HepG2 (cell line): Measurements from ENCODE around the gene SEC16A. TPM values are rescaled to one million over a fixed set of nuclear protein-coding genes. Genes with fewer than 3 reads are reported as not detected.

Experiments
- ATAC-seq: fragments of 200-7000 bp; cut with Tn5 transposase; 3 replicates; pipeline ENCODE4 v1.9.1; 2020; ENCODE audit warnings: mild to moderate bottlenecking, moderate library complexity
- BruUV-seq: library from RNA; stranded (reverse); fragments of 400-500 nt; replicated peaks from 2 replicates; lab custom pipeline; 2021; lab: Mats Ljungman, UMichigan
- CTCF ChIA-PET: fragments of 300-600 bp; formaldehyde crosslinking; extraction: SDS; loops from one replicate; lab custom pipeline; 2021; ENCODE audit warnings: low total read pairs, inconsistent platforms, low intra/inter-chr PET ratio; lab: Yijun Ruan, JAX
- POLR2A ChIA-PET: fragments of 350-600 bp; sonication (Branson Sonifier 250); formaldehyde crosslinking; loops from one replicate; lab custom pipeline; 2020; ENCODE audit warnings: antibody characterized with exemption, inconsistent platforms; lab: Yijun Ruan, JAX
- DNase-seq: peaks from one replicate; pipeline ENCODE4 v3.0.0-alpha.2; 2015; ENCODE audit warnings: low spot score
- FAIRE-seq: peaks from 3 replicates; lab custom pipeline; 2011; peaks lifted over from hg19 to GRCh38; lab: Jason Lieb, UNC
- H2AFZ ChIP-seq: one replicate; pipeline ENCODE4 v1.6.1; 2011; ENCODE audit warnings: low read length, inconsistent platforms
- H3K27ac ChIP-seq: fragments of 300-600 bp; 3 replicates; pipeline ENCODE4 v1.8.0; 2011; ENCODE audit warnings: mixed run types, mild to moderate bottlenecking, mixed read lengths, low read length, inconsistent platforms; ENCODE audit not compliant: insufficient read depth; ENCODE audit errors: extremely low read length
- H3K27me3 ChIP-seq, 2 experiments: fragments of 200-600 bp in 1 of 2; 2 replicates in 1 of 2; 3 replicates in 1 of 2; pipeline versions ENCODE4 v1.6.0 to v1.8.0; 2011; ENCODE audit warnings: low read length in 2 of 2, mild to moderate bottlenecking in 2 of 2, moderate library complexity in 2 of 2, inconsistent platforms in 1 of 2; ENCODE audit not compliant: insufficient read depth in 2 of 2, control insufficient read depth in 1 of 2
- H3K36me3 ChIP-seq, 2 experiments: fragments of 200-600 bp in 1 of 2; replicated peaks in 1 of 2; 2 replicates in 1 of 2; 3 replicates in 1 of 2; pipeline versions ENCODE4 v1.5.1 to v1.8.0; 2011; ENCODE audit warnings: low read length in 2 of 2, inconsistent platforms in 1 of 2; ENCODE audit not compliant: insufficient read depth in 2 of 2, control insufficient read depth in 1 of 2
- H3K4me1 ChIP-seq: 2 replicates; pipeline ENCODE4 v1.5.1; 2012; ENCODE audit warnings: low read length, inconsistent platforms; ENCODE audit not compliant: insufficient read depth
- H3K4me2 ChIP-seq: 2 replicates; pipeline ENCODE4 v1.6.0; 2011; ENCODE audit warnings: low read depth, low read length, inconsistent platforms
- H3K4me3 ChIP-seq, 3 experiments: fragments of 200-600 bp in 1 of 3; sonication (generic), shearing (Covaris generic) in 1 of 3; replicated peaks in 1 of 3; 2 replicates each; pipeline ENCODE4 v1.5.1; 2011 to 2016; ENCODE audit warnings: low read length in 3 of 3, inconsistent platforms in 2 of 3, low read depth in 2 of 3, mild to moderate bottlenecking in 2 of 3, control low read depth in 1 of 3, mixed read lengths in 1 of 3; ENCODE audit not compliant: insufficient read depth in 1 of 3
- H3K79me2 ChIP-seq: one replicate; pipeline ENCODE4 v1.6.1; 2011; ENCODE audit warnings: low read length, inconsistent platforms; ENCODE audit not compliant: insufficient read depth
- H3K9ac ChIP-seq: 2 replicates; pipeline ENCODE4 v1.6.0; 2011; ENCODE audit warnings: mild to moderate bottlenecking, low read depth, low read length, inconsistent platforms; ENCODE audit not compliant: insufficient read depth
- H3K9me3 ChIP-seq: 2 replicates; pipeline ENCODE4 v1.5.1; 2012; ENCODE audit warnings: mild to moderate bottlenecking, low read length
- H4K20me1 ChIP-seq: 2 replicates; pipeline ENCODE4 v1.6.0; 2011; ENCODE audit warnings: inconsistent platforms, mild to moderate bottlenecking, low read length, moderate library complexity; ENCODE audit not compliant: insufficient read depth
- CC2D1A ChIP-seq: sonication (generic); formaldehyde crosslinking; IDR thresholded peaks from 2 replicates; pipeline ENCODE4 v1.8.1; 2023; ENCODE audit warnings: mild to moderate bottlenecking, missing genetic modification reagents
- NFE2 ChIP-seq: sonication (generic); formaldehyde crosslinking; IDR thresholded peaks from 2 replicates; pipeline ENCODE4 v1.4.0; 2020; ENCODE audit warnings: missing genetic modification reagents
- NONO ChIP-seq, 2 experiments: fragments of 450-650 bp in 1 of 2; sonication (generic) in 1 of 2; formaldehyde crosslinking in 1 of 2; IDR thresholded peaks in 1 of 2; conservative IDR thresholded peaks in 1 of 2; 2 replicates each; pipeline versions ENCODE4 v1.6.1 to v1.8.0; 2017 to 2022; ENCODE audit warnings: mild to moderate bottlenecking in 1 of 2, missing genetic modification reagents in 1 of 2, moderate library complexity in 1 of 2
- PCBP2 ChIP-seq: fragments of 200-400 bp; formaldehyde crosslinking; optimal IDR thresholded peaks from 2 replicates; pipeline ENCODE3; 2018; ENCODE audit warnings: low read length, low read depth; ENCODE audit not compliant: poor library complexity, severe bottlenecking
- RBAK ChIP-seq: sonication (generic); formaldehyde crosslinking; IDR thresholded peaks from 2 replicates; pipeline ENCODE4 v1.5.1; 2020; ENCODE audit warnings: mild to moderate bottlenecking, missing genetic modification reagents
- SP5 ChIP-seq: IDR thresholded peaks from 2 replicates; pipeline ENCODE4 v1.6.1; 2016; ENCODE audit warnings: low read depth, borderline replicate concordance
- ZBTB38 ChIP-seq: sonication (generic); formaldehyde crosslinking; IDR thresholded peaks from 2 replicates; pipeline ENCODE4 v1.5.1; 2020; ENCODE audit warnings: mild to moderate bottlenecking, missing genetic modification reagents
- ZFX ChIP-seq: sonication (generic); formaldehyde crosslinking; IDR thresholded peaks from 2 replicates; pipeline ENCODE4 v1.4.0; 2020; ENCODE audit warnings: mild to moderate bottlenecking, low read depth, missing genetic modification reagents, moderate library complexity
- ZNF143 ChIP-seq: sonication (generic); formaldehyde crosslinking; IDR thresholded peaks from 2 replicates; pipeline ENCODE4 v1.4.0; 2020; ENCODE audit warnings: missing genetic modification reagents
- ZNF382 ChIP-seq: sonication (generic); formaldehyde crosslinking; IDR thresholded peaks from 2 replicates; pipeline ENCODE4 v1.5.0; 2020; ENCODE audit warnings: missing genetic modification reagents, mild to moderate bottlenecking, borderline replicate concordance
- WGBS: methylation state at CpG from one replicate; pipeline ENCODE4 v1.1.6; 2017; ENCODE audit warnings: low lambda C conversion rate; 5-methylcytosine and 5-hydroxymethylcytosine counted together
- in situ Hi-C: cut with HindIII; loops from 2 replicates; pipeline ENCODE4 v1.10.0; 2017; ENCODE audit warnings: low pct_unique_long_range_greater_than_20kb; ENCODE audit not compliant: extremely low pct_ligation_motif_present
- intact Hi-C: fragments of 100-400 bp; cut with micrococcal nuclease; formaldehyde crosslinking; loops from one replicate; pipeline ENCODE4 v1.10.0; 2022; ENCODE audit not compliant: unreplicated experiment
- polyA plus RNA-seq, 8 experiments: library from polyadenylated mRNA; depleted of rRNA in 3 of 8; stranded (reverse) in 7 of 8; unstranded in 1 of 8; fragments of >200 nt; fragmentation: Illumina TruSeq in 4 of 8; extraction: Trizol in 4 of 8; gene quantifications; 2 replicates each; pipeline versions ENCODE4 v1.2.1 to v1.2.3, GENCODE V29; 2011 to 2016; ENCODE audit warnings: low read depth in 4 of 8, missing spikeins in 1 of 8, mixed read lengths in 1 of 8; ENCODE audit not compliant: insufficient read depth in 1 of 8
- total RNA-seq, 5 experiments: library from RNA; depleted of rRNA; stranded (reverse); fragments of >200 nt; fragmentation: Illumina TruSeq; extraction: Trizol; gene quantifications; 2 replicates each; pipeline ENCODE4 v1.2.3, GENCODE V29; 2016; ENCODE audit warnings: low read depth in 1 of 5
- TF ChIP-seq, protein P1 (sequence below): sonication (generic); formaldehyde crosslinking; IDR thresholded peaks from 2 replicates; pipeline ENCODE4 v1.4.0; 2020; ENCODE audit warnings: mild to moderate bottlenecking, missing genetic modification reagents, borderline replicate concordance
- TF ChIP-seq, protein P2 (sequence below): sonication (generic); formaldehyde crosslinking; conservative IDR thresholded peaks from 2 replicates; pipeline ENCODE4 v1.4.0; 2020; ENCODE audit warnings: missing genetic modification reagents

Gene SEC16A
- total and polyA plus RNA-seq, 2 of the 13 experiments (the other 11 are each of a cell fraction or from before 2014, with no cell fraction given), result 15.9 to 18.9 TPM

DNA sequence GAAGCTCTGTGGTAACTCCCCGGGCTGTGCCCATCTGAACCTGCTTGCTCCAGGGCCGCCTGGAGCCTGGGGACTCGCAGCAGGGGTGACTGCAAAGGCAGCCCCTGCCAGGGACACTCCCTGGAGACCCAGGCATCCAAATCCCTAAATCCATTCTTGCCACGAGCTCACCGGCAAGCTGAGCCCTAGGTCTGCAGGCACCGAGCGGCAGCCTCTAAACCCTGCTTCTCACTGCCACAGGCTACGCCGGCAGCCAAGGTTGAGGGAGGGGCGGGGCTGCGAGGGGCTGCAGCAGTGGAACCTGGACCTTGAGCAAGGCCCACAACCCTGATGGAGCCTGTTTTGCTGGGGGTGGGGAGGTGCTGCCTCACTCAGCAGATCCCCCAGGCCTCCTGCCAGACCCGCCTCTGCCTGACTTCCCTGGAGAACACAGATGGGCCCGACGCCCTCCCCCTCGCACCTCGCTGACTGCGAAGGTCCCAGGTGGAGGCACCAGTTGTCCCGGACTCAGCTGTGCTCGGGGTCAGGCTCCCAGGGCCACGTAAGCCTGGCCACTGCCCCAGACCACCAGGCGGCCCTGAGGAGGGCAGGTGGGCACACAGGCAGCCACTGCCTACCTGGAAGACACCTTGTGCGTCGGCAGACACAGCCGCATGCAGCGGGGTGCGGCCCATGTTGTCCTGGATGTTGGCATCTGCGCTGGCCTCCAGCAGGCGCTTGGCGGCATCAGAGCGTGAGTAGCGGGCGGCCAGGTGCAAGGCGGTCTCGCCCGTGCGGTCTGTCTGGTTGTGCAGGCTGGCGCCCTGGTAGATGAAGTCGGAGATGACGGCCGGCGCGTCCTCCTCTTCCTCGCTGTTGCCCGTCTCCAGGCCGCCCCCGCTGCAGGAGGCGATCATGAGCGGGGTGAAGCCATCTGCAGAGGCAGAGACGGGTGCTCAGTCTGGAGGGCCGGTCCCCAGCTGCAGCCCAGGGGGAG, 17.4 kb upstream of the SEC16A start:
- Histone ChIP-seq H3K4me2 (no peak overlapping the region), H2AFZ (no peak overlapping the region), H3K4me1 (no peaks in the 10 kb centered on the region), H3K79me2 (no peaks in the 10 kb centered on the region), H3K4me3 (no peak overlapping the region), H4K20me1 (no peaks in the 10 kb centered on the region), H3K9me3 (no peaks in the 10 kb centered on the region), H3K27me3 (no peaks in the 10 kb centered on the region), H3K36me3 (no peaks in the 10 kb centered on the region), H3K27ac (no peak overlapping the region), H3K9ac (no peak overlapping the region)
- no TSS peak for BruUV-seq
- no peak for DNase-seq
- 91% methylated on average over 17 of the region's 50 CpGs for WGBS
- CTCF ChIA-PET, result no interaction called here
- in situ Hi-C loops, result no loop called here
- TF ChIP-seq ZNF382 (CRISPR knock-in tag) (no peak), NFE2 (CRISPR knock-in tag) (no peak), ZFX (CRISPR knock-in tag) (peak; percentile 22; the same call in 1 of the 2 replicates), CC2D1A (no peak), SP5 (CRISPR knock-in tag) (no peak), ZNF143 (CRISPR knock-in tag) (no peak), RBAK (no peak), NONO (IDR thresholded peaks at IDR 0.05) (no peak), NONO (CRISPR knock-in tag; conservative IDR thresholded peaks at IDR 0.05) (no peak), ZBTB38 (CRISPR knock-in tag) (peak; percentile 39; the same call in 1 of the 2 replicates), PCBP2 (no peak)
- TF ChIP-seq, protein P1, sequence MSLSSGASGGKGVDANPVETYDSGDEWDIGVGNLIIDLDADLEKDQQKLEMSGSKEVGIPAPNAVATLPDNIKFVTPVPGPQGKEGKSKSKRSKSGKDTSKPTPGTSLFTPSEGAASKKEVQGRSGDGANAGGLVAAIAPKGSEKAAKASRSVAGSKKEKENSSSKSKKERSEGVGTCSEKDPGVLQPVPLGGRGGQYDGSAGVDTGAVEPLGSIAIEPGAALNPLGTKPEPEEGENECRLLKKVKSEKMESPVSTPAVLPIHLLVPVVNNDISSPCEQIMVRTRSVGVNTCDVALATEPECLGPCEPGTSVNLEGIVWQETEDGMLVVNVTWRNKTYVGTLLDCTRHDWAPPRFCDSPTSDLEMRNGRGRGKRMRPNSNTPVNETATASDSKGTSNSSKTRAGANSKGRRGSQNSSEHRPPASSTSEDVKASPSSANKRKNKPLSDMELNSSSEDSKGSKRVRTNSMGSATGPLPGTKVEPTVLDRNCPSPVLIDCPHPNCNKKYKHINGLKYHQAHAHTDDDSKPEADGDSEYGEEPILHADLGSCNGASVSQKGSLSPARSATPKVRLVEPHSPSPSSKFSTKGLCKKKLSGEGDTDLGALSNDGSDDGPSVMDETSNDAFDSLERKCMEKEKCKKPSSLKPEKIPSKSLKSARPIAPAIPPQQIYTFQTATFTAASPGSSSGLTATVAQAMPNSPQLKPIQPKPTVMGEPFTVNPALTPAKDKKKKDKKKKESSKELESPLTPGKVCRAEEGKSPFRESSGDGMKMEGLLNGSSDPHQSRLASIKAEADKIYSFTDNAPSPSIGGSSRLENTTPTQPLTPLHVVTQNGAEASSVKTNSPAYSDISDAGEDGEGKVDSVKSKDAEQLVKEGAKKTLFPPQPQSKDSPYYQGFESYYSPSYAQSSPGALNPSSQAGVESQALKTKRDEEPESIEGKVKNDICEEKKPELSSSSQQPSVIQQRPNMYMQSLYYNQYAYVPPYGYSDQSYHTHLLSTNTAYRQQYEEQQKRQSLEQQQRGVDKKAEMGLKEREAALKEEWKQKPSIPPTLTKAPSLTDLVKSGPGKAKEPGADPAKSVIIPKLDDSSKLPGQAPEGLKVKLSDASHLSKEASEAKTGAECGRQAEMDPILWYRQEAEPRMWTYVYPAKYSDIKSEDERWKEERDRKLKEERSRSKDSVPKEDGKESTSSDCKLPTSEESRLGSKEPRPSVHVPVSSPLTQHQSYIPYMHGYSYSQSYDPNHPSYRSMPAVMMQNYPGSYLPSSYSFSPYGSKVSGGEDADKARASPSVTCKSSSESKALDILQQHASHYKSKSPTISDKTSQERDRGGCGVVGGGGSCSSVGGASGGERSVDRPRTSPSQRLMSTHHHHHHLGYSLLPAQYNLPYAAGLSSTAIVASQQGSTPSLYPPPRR, result no peak
- TF ChIP-seq, protein P2, sequence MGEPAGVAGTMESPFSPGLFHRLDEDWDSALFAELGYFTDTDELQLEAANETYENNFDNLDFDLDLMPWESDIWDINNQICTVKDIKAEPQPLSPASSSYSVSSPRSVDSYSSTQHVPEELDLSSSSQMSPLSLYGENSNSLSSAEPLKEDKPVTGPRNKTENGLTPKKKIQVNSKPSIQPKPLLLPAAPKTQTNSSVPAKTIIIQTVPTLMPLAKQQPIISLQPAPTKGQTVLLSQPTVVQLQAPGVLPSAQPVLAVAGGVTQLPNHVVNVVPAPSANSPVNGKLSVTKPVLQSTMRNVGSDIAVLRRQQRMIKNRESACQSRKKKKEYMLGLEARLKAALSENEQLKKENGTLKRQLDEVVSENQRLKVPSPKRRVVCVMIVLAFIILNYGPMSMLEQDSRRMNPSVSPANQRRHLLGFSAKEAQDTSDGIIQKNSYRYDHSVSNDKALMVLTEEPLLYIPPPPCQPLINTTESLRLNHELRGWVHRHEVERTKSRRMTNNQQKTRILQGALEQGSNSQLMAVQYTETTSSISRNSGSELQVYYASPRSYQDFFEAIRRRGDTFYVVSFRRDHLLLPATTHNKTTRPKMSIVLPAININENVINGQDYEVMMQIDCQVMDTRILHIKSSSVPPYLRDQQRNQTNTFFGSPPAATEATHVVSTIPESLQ (CRISPR knock-in tag), result no peak
- intact Hi-C loops, result no loop called here
- POLR2A ChIA-PET, result no interaction called here
- no peak for FAIRE-seq
- ATAC-seq, result peak; percentile 52
